NCI-H446 treated with DMSO at 0.1 percent for 48 hours (cell line): ENCODE results near the gene TRIM15.

Source experiments
- DNase-seq: peaks from one replicate; lab custom pipeline; 2025; lab: John Stamatoyannopoulos, UW

Gene TRIM15

GRCh38 chr6:30145818-30146217, 17.5 kb upstream of the TRIM15 start:
- DNase-seq, result no peak

GRCh38 chr6:30147096-30147495, 16.2 kb upstream of the TRIM15 start:
- DNase-seq, result no peak

GRCh38 chr6:30149234-30149633, 14.1 kb upstream of the TRIM15 start:
- no peak for DNase-seq

- DNase-seq, result no peak
Measured at GRCh38 chr6:30149858-30150550, 13.3 kb upstream of the TRIM15 start.

- DNase-seq, result no peak
Measured at GRCh38 chr6:30150671-30151395, 12.5 kb upstream of the TRIM15 start.

- DNase-seq, result no peak
Measured at GRCh38 chr6:30151580-30151979, 11.8 kb upstream of the TRIM15 start.

- no peak for DNase-seq
Measured at GRCh38 chr6:30152016-30152673, 11.2 kb upstream of the TRIM15 start.

GRCh38 chr6:30152910-30153610, 10.3 kb upstream of the TRIM15 start:
- DNase-seq, result no peak

GRCh38 chr6:30154061-30154460, 9.3 kb upstream of the TRIM15 start:
- DNase-seq, result no peak

- no peak for DNase-seq
Measured at GRCh38 chr6:30154709-30155519, 8.4 kb upstream of the TRIM15 start.

GRCh38 chr6:30155520-30156261, 7.7 kb upstream of the TRIM15 start:
- DNase-seq, result no peak

GRCh38 chr6:30156262-30156599, 7.1 kb upstream of the TRIM15 start:
- DNase-seq, result no peak

GRCh38 chr6:30156774-30157173, 6.6 kb upstream of the TRIM15 start:
- no peak for DNase-seq

GRCh38 chr6:30157581-30157980, 5.8 kb upstream of the TRIM15 start:
- no peak for DNase-seq

- no peak for DNase-seq
Measured at GRCh38 chr6:30157999-30158398, 5.3 kb upstream of the TRIM15 start.

GRCh38 chr6:30158475-30159040, 4.8 kb upstream of the TRIM15 start:
- no peak for DNase-seq

GRCh38 chr6:30160008-30160784, 3.1 kb upstream of the TRIM15 start:
- no peak for DNase-seq

- no peak for DNase-seq
Measured at GRCh38 chr6:30160785-30161531, 2.4 kb upstream of the TRIM15 start, which contains the start of gene TRIM10. TSS of gene TRIM10 (minus strand) at chr6:30161211. CDS start at chr6:30160858, 353 bp downstream.
